ENCODE data around the gene ZNF827. TPM values are rescaled to one million over a fixed set of nuclear protein-coding genes. Genes with fewer than 3 reads are reported as not detected.

The ZNF827 gene
- total RNA-seq, 1 donor from 2014 or later: 23.8 TPM

DNA sequence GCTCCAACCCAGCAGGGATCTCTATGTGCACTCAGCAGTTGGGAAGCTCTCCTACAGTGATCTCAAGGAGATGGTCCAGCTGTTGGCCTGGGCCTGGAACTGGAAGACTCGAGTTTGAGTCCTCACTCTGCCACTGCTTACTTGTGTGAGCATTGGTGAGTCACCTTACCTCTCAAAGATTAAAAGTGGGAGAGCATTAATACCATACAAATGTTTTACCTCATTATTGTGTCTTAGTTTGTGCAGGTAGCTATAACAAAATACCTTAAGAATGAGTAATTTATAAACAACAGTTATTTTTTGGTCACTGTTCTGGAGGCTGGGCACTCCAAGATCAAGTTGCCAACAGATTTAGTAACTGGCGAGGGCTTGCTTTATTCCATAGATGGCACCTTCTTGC, 21.4 kb upstream of the ZNF827 start:
- DNase-seq (ENCODE audit: low spot score): no peak
- peaks cover 5% of the 10 kb centered on the region for H3K9me3 Mint-ChIP-seq (ENCODE audit: low read depth)
- H3K4me1 Mint-ChIP-seq (ENCODE audit: low read depth): peaks cover 4% of the 10 kb centered on the region
- H3K27me3 Mint-ChIP-seq (ENCODE audit: low read depth): no peaks in the 10 kb centered on the region
- H3K4me3 Mint-ChIP-seq (ENCODE audit: unreplicated experiment): no peak overlapping the region
- H3K36me3 Mint-ChIP-seq (ENCODE audit: low read depth): no peaks in the 10 kb centered on the region
- TF ChIP-seq, protein P1, sequence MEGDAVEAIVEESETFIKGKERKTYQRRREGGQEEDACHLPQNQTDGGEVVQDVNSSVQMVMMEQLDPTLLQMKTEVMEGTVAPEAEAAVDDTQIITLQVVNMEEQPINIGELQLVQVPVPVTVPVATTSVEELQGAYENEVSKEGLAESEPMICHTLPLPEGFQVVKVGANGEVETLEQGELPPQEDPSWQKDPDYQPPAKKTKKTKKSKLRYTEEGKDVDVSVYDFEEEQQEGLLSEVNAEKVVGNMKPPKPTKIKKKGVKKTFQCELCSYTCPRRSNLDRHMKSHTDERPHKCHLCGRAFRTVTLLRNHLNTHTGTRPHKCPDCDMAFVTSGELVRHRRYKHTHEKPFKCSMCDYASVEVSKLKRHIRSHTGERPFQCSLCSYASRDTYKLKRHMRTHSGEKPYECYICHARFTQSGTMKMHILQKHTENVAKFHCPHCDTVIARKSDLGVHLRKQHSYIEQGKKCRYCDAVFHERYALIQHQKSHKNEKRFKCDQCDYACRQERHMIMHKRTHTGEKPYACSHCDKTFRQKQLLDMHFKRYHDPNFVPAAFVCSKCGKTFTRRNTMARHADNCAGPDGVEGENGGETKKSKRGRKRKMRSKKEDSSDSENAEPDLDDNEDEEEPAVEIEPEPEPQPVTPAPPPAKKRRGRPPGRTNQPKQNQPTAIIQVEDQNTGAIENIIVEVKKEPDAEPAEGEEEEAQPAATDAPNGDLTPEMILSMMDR (IDR thresholded peaks at IDR 0.05): no peak
- H3K27ac Mint-ChIP-seq (ENCODE audit: unreplicated experiment): no peak overlapping the region

- TF ChIP-seq, protein P1 (IDR thresholded peaks at IDR 0.05): no peak
- H3K9me3 Mint-ChIP-seq (ENCODE audit: low read depth): no peaks in the 10 kb centered on the region
- DNase-seq (ENCODE audit: low spot score): no peak
- H3K4me3 Mint-ChIP-seq (ENCODE audit: unreplicated experiment): no peak overlapping the region
- H3K36me3 Mint-ChIP-seq (ENCODE audit: low read depth): no peaks in the 10 kb centered on the region
- peaks cover 11% of the 10 kb centered on the region for H3K4me1 Mint-ChIP-seq (ENCODE audit: low read depth)
- H3K27ac Mint-ChIP-seq (ENCODE audit: unreplicated experiment): no peak overlapping the region
- H3K27me3 Mint-ChIP-seq (ENCODE audit: low read depth): no peaks in the 10 kb centered on the region
Measured at GRCh38 chr4:145957302-145957701, 18.7 kb upstream of the ZNF827 start.

GRCh38 chr4:145956288-145956890, 17.8 kb upstream of the ZNF827 start:
- Mint-ChIP-seq H3K4me1 (ENCODE audit: low read depth) (peaks cover 11% of the 10 kb centered on the region), H3K27me3 (ENCODE audit: low read depth) (no peaks in the 10 kb centered on the region), H3K36me3 (ENCODE audit: low read depth) (no peaks in the 10 kb centered on the region), H3K4me3 (ENCODE audit: unreplicated experiment) (no peak overlapping the region), H3K27ac (ENCODE audit: unreplicated experiment) (no peak overlapping the region), H3K9me3 (ENCODE audit: low read depth) (no peaks in the 10 kb centered on the region)
- DNase-seq (ENCODE audit: low spot score): no peak
- TF ChIP-seq, protein P1 (IDR thresholded peaks at IDR 0.05): peak; percentile 89

DNA sequence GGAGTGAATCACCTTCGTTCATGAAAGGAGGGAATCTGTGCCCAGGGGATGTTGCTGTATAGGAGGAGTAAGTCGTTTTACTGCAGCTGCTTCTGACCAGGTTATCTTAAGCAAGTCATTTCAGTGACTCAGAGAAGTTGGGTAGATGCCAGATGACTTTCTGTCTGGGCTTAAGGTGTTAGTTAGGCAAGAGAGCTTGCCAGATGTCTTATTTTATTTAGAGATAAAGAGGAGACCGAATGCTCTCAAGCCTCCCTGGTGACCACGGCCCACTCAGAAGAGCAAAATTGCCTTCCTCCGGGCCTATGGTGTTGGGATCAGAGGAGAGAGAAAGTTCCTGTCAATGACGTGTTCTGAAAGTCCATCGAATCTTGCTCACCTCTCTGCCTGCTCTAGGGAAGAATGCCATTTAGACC, 16.3 kb upstream of the ZNF827 start:
- Mint-ChIP-seq H3K27ac (ENCODE audit: unreplicated experiment) (no peak overlapping the region), H3K4me3 (ENCODE audit: unreplicated experiment) (no peak overlapping the region), H3K27me3 (ENCODE audit: low read depth) (peaks cover 2% of the 10 kb centered on the region), H3K4me1 (ENCODE audit: low read depth) (peaks cover 11% of the 10 kb centered on the region), H3K36me3 (ENCODE audit: low read depth) (no peaks in the 10 kb centered on the region), H3K9me3 (ENCODE audit: low read depth) (no peaks in the 10 kb centered on the region)
- DNase-seq (ENCODE audit: low spot score): no peak
- TF ChIP-seq, protein P1 (IDR thresholded peaks at IDR 0.05): no peak

GRCh38 chr4:145951931-145952330, 13.3 kb upstream of the ZNF827 start:
- no peaks in the 10 kb centered on the region for H3K36me3 Mint-ChIP-seq (ENCODE audit: low read depth)
- no peak overlapping the region for H3K27ac Mint-ChIP-seq (ENCODE audit: unreplicated experiment)
- TF ChIP-seq, protein P1 (IDR thresholded peaks at IDR 0.05): no peak
- peaks cover 2% of the 10 kb centered on the region for H3K27me3 Mint-ChIP-seq (ENCODE audit: low read depth)
- peaks cover 11% of the 10 kb centered on the region for H3K4me1 Mint-ChIP-seq (ENCODE audit: low read depth)
- H3K9me3 Mint-ChIP-seq (ENCODE audit: low read depth): no peaks in the 10 kb centered on the region
- no peak for DNase-seq (ENCODE audit: low spot score)
- no peak overlapping the region for H3K4me3 Mint-ChIP-seq (ENCODE audit: unreplicated experiment)

Measured in chondrocyte (in vitro differentiated cells).